HEK293 (cell line): ENCODE data around the gene SLC22A17.

ENCODE experiments used
- CTCF ChIA-PET: fragments of 350-600 bp; formaldehyde crosslinking; extraction: SDS; loops from one replicate; lab custom pipeline; 2021; ENCODE audit warnings: antibody characterized with exemption; lab: Yijun Ruan, JAX
- POLR2A ChIA-PET: fragments of 300-600 bp; formaldehyde crosslinking; extraction: SDS; loops from one replicate; lab custom pipeline; 2020; ENCODE audit warnings: antibody characterized with exemption, inconsistent platforms; lab: Yijun Ruan, JAX
- H3K27ac ChIP-seq: fragments of 200-500 bp; sonication (Bioruptor generic); 2 replicates; pipeline ENCODE4 v1.5.1; 2014; ENCODE audit warnings: low read depth, low read length, control low read depth, inconsistent platforms; ENCODE audit errors: extremely low read depth
- H3K36me3 ChIP-seq, 2 experiments: fragments of 200-500 bp in 1 of 2; sonication (Bioruptor generic) in 1 of 2; 1 replicate in 1 of 2; 2 replicates in 1 of 2; pipeline ENCODE4 v1.5.1; 2014 to 2017; ENCODE audit warnings: inconsistent platforms in 2 of 2, low read length in 2 of 2; ENCODE audit not compliant: control insufficient read depth in 2 of 2, insufficient read depth in 1 of 2
- H3K4me1 ChIP-seq: fragments of 200-500 bp; sonication (Bioruptor generic); 2 replicates; pipeline ENCODE4 v1.5.1; 2014; ENCODE audit warnings: mild to moderate bottlenecking, low read length, inconsistent platforms; ENCODE audit not compliant: control insufficient read depth, insufficient read depth
- H3K4me3 ChIP-seq: 2 replicates; pipeline ENCODE4 v1.5.1; 2011; ENCODE audit warnings: low read depth, mild to moderate bottlenecking, control low read depth, low read length, moderate library complexity
- H3K9me3 ChIP-seq: fragments of 200-500 bp; sonication (Bioruptor generic); 2 replicates; pipeline ENCODE4 v1.5.1; 2014; ENCODE audit warnings: low read depth, low read length, inconsistent platforms; ENCODE audit not compliant: control insufficient read depth, insufficient read depth
- HOXC10 ChIP-seq: sonication (generic); formaldehyde crosslinking; IDR thresholded peaks from 2 replicates; pipeline ENCODE4 v1.8.1; 2023; ENCODE audit warnings: mild to moderate bottlenecking, missing genetic modification reagents
- KLF16 ChIP-seq: fragments of 450-650 bp; formaldehyde crosslinking; IDR thresholded peaks from 2 replicates; pipeline ENCODE4 v1.5.1; 2017; ENCODE audit warnings: missing biosample characterization, missing genetic modification characterization
- MZF1 ChIP-seq: fragments of 450-650 bp; formaldehyde crosslinking; IDR thresholded peaks from 2 replicates; pipeline ENCODE4 v1.5.1; 2017; ENCODE audit warnings: missing biosample characterization, missing genetic modification characterization, borderline replicate concordance
- ZBTB11 ChIP-seq: fragments of 450-650 bp; formaldehyde crosslinking; conservative IDR thresholded peaks from 2 replicates; pipeline ENCODE4 v1.5.1; 2016; ENCODE audit warnings: low read depth, missing biosample characterization, missing genetic modification characterization
- ZBTB21 ChIP-seq: fragments of 450-650 bp; formaldehyde crosslinking; IDR thresholded peaks from 2 replicates; pipeline ENCODE4 v1.5.1; 2017; ENCODE audit warnings: missing biosample characterization, missing genetic modification characterization
- ZFP37 ChIP-seq: fragments of 450-650 bp; formaldehyde crosslinking; IDR thresholded peaks from 2 replicates; pipeline ENCODE4 v1.5.1; 2016; ENCODE audit warnings: missing biosample characterization, missing genetic modification characterization
- ZFP69B ChIP-seq: fragments of 450-650 bp; formaldehyde crosslinking; IDR thresholded peaks from 2 replicates; pipeline ENCODE4 v1.5.1; 2016; ENCODE audit warnings: missing biosample characterization, missing genetic modification characterization
- ZIC2 ChIP-seq: fragments of 450-650 bp; formaldehyde crosslinking; IDR thresholded peaks from 2 replicates; pipeline ENCODE4 v1.5.1; 2016; ENCODE audit warnings: missing biosample characterization, missing genetic modification characterization
- ZNF112 ChIP-seq: fragments of 450-650 bp; formaldehyde crosslinking; IDR thresholded peaks from 2 replicates; pipeline ENCODE4 v1.5.0; 2017; ENCODE audit warnings: missing biosample characterization, missing genetic modification characterization
- ZNF148 ChIP-seq: fragments of 450-650 bp; formaldehyde crosslinking; IDR thresholded peaks from 2 replicates; pipeline ENCODE4 v1.5.0; 2017; ENCODE audit warnings: missing biosample characterization, missing genetic modification characterization, borderline replicate concordance
- ZNF169 ChIP-seq: fragments of 450-650 bp; formaldehyde crosslinking; IDR thresholded peaks from 2 replicates; pipeline ENCODE4 v1.5.1; 2016; ENCODE audit warnings: missing biosample characterization, missing genetic modification characterization
- ZNF184 ChIP-seq: fragments of 450-650 bp; IDR thresholded peaks from 2 replicates; pipeline ENCODE4 v1.5.1; 2018; ENCODE audit warnings: missing biosample characterization, mild to moderate bottlenecking, missing genetic modification characterization
- ZNF24 ChIP-seq: fragments of 450-650 bp; formaldehyde crosslinking; IDR thresholded peaks from 2 replicates; pipeline ENCODE4 v1.5.1; 2016; ENCODE audit warnings: missing biosample characterization, missing genetic modification characterization
- ZNF280C ChIP-seq: fragments of 450-650 bp; formaldehyde crosslinking; IDR thresholded peaks from 2 replicates; pipeline ENCODE4 v1.5.1; 2016; ENCODE audit warnings: missing biosample characterization, missing genetic modification characterization
- ZNF280D ChIP-seq: fragments of 450-650 bp; formaldehyde crosslinking; IDR thresholded peaks from 2 replicates; pipeline ENCODE4 v1.5.1; 2016; ENCODE audit warnings: missing biosample characterization, missing genetic modification characterization
- ZNF335 ChIP-seq: fragments of 450-650 bp; formaldehyde crosslinking; conservative IDR thresholded peaks from 2 replicates; pipeline ENCODE4 v1.5.1; 2016; ENCODE audit warnings: missing biosample characterization, missing genetic modification characterization
- ZNF426 ChIP-seq: fragments of 450-650 bp; formaldehyde crosslinking; IDR thresholded peaks from 2 replicates; pipeline ENCODE4 v1.5.1; 2017; ENCODE audit warnings: missing biosample characterization, missing genetic modification characterization, mild to moderate bottlenecking, inconsistent platforms, moderate library complexity
- ZNF473 ChIP-seq: fragments of 450-650 bp; formaldehyde crosslinking; IDR thresholded peaks from 2 replicates; pipeline ENCODE4 v1.5.1; 2017; ENCODE audit warnings: missing biosample characterization, missing genetic modification characterization
- ZNF621 ChIP-seq: fragments of 450-650 bp; formaldehyde crosslinking; IDR thresholded peaks from 2 replicates; pipeline ENCODE4 v1.5.1; 2017; ENCODE audit warnings: missing biosample characterization, missing genetic modification characterization
- ZNF654 ChIP-seq: fragments of 450-650 bp; formaldehyde crosslinking; IDR thresholded peaks from 2 replicates; pipeline ENCODE4 v1.5.1; 2016; ENCODE audit warnings: low read depth, missing biosample characterization, missing genetic modification characterization
- ZNF768 ChIP-seq: fragments of 450-650 bp; formaldehyde crosslinking; IDR thresholded peaks from 2 replicates; pipeline ENCODE4 v1.5.1; 2018; ENCODE audit warnings: missing biosample characterization, mild to moderate bottlenecking, missing genetic modification characterization

SLC22A17 gene

GRCh38 chr14:23382276-23382675 lies 29.6 kb upstream of the SLC22A17 start:
- TF ChIP-seq ZNF768 = no peak
- no peak for TF ChIP-seq ZNF280C
- TF ChIP-seq ZNF621 = no peak
- TF ChIP-seq ZFP37 (tag by site-specific recombination) = no peak
- TF ChIP-seq ZNF148 (tag by site-specific recombination) = no peak
- no peak for TF ChIP-seq MZF1
- no peak for TF ChIP-seq ZNF24 (tag by site-specific recombination)
- no peak for TF ChIP-seq ZNF335 (tag by site-specific recombination)
- no peak for TF ChIP-seq ZNF169 (tag by site-specific recombination)
- no peak for TF ChIP-seq ZNF112
- no peak for TF ChIP-seq ZNF473 (tag by site-specific recombination)
- TF ChIP-seq KLF16 (tag by site-specific recombination) = no peak
- TF ChIP-seq ZNF184 = no peak
- no peak for TF ChIP-seq ZNF426 (tag by site-specific recombination)
- H3K36me3 ChIP-seq = no peaks in the 10 kb centered on the region
- H3K4me3 ChIP-seq = no peak overlapping the region
- no peaks in the 10 kb centered on the region for H3K4me1 ChIP-seq
- H3K27ac ChIP-seq = no peak overlapping the region
- POLR2A ChIA-PET = no interaction called here
- H3K9me3 ChIP-seq = no peaks in the 10 kb centered on the region
- CTCF ChIA-PET = interaction anchor here (4.3 kb wide), 1 partner anchor 54 kb away, joined by 61 read pairs; no protein-coding TSS in a partner anchor

GRCh38 chr14:23381871-23382270 lies 29.2 kb upstream of the SLC22A17 start:
- no peak for TF ChIP-seq ZIC2
- no peak for TF ChIP-seq ZFP69B (tag by site-specific recombination)
- TF ChIP-seq ZBTB21 = no peak
- Histone ChIP-seq H3K27ac (no peak overlapping the region), H3K4me3 (no peak overlapping the region), H3K36me3 (no peaks in the 10 kb centered on the region), H3K9me3 (no peaks in the 10 kb centered on the region), H3K4me1 (no peaks in the 10 kb centered on the region)
- CTCF ChIA-PET = interaction anchor here (4.3 kb wide), 1 partner anchor 54 kb away, joined by 61 read pairs; no protein-coding TSS in a partner anchor
- POLR2A ChIA-PET = no interaction called here

- no peak for TF ChIP-seq ZBTB11
- no peak for TF ChIP-seq HOXC10 (CRISPR knock-in tag)
- no peak for TF ChIP-seq ZNF654
- no peak for TF ChIP-seq ZNF280D
- POLR2A ChIA-PET = interaction anchor here (1.8 kb wide), 1 partner anchor 54 kb away, joined by 12 read pairs; no protein-coding TSS in a partner anchor
- Histone ChIP-seq H3K4me1 (no peaks in the 10 kb centered on the region), H3K36me3 (no peaks in the 10 kb centered on the region), H3K4me3 (no peak overlapping the region), H3K27ac (no peak overlapping the region), H3K9me3 (no peaks in the 10 kb centered on the region)
- CTCF ChIA-PET = interaction anchor here (0.9 to 4.3 kb wide), 15 partner anchors 11 to 312 kb away, joined by 3 to 61 read pairs (median 4); no protein-coding TSS in a partner anchor
Observed at GRCh38 chr14:23380976-23381375, 28.3 kb upstream of the SLC22A17 start.
